Breast epithelium (tissue), 4 donors: Measurements from ENCODE around the gene C16orf54. TPM values are rescaled to one million over a fixed set of nuclear protein-coding genes. Genes with fewer than 3 reads are reported as not detected.

ENCODE experiments used
- DNase-seq, 2 donors: peaks; one replicate each; pipeline ENCODE4 v3.0.0-alpha.2; 2019; ENCODE audit warnings: low spot score in 2 of 2
- H3K27ac ChIP-seq, 2 donors: fragments of 200-600 bp; sonication (generic) in 1 of 2; one replicate each; pipeline ENCODE4 v1.5.1; 2016 to 2019; ENCODE audit warnings: mild to moderate bottlenecking in 1 of 2
- H3K27me3 ChIP-seq, 2 donors: fragments of 200-600 bp; sonication (generic) in 1 of 2; one replicate each; pipeline versions ENCODE4 v1.5.1 to v1.6.0; 2017 to 2019; ENCODE audit warnings: control low read depth in 1 of 2, mild to moderate bottlenecking in 1 of 2
- H3K36me3 ChIP-seq: fragments of 200-600 bp; one replicate; pipeline ENCODE4 v1.5.1; 2019
- H3K4me1 ChIP-seq, 2 donors: fragments of 200-600 bp; sonication (generic); one replicate each; pipeline ENCODE4 v1.5.1; 2016 to 2019; ENCODE audit warnings: control low read depth in 1 of 2
- H3K4me3 ChIP-seq, 3 donors: fragments of 200-600 bp; sonication (generic); 1 replicate in 2 of 3; 2 replicates in 1 of 3; pipeline ENCODE4 v1.5.1; 2016 to 2019; ENCODE audit warnings: mild to moderate bottlenecking in 3 of 3, moderate library complexity in 2 of 3
- H3K9me3 ChIP-seq, 2 donors: fragments of 200-600 bp; sonication (generic) in 1 of 2; one replicate each; pipeline ENCODE4 v1.5.1; 2016 to 2019; ENCODE audit warnings: control low read depth in 1 of 2
- POLR2A ChIP-seq: fragments of 450-650 bp; IDR thresholded peaks from one replicate; pipeline ENCODE4 v1.6.1; 2016; ENCODE audit warnings: antibody characterized with exemption, mild to moderate bottlenecking, moderate library complexity
- POLR2AphosphoS5 ChIP-seq, 3 donors: sonication (generic); formaldehyde crosslinking; IDR thresholded peaks; one replicate each; pipeline ENCODE4 v1.6.1; 2017; ENCODE audit warnings: antibody characterized with exemption in 3 of 3
- intact Hi-C: fragments of 100-400 bp; cut with DNase I; formaldehyde crosslinking; loops from one replicate; pipeline ENCODE4 v1.15.1; 2023; ENCODE audit warnings: low total_unique reads
- total RNA-seq, 3 donors: library from RNA; depleted of rRNA; stranded (reverse); fragments of >200 nt; gene quantifications; one replicate each; pipeline ENCODE4 v1.1.0, GENCODE V29; 2016
- TF ChIP-seq, protein P1 (sequence below), 3 donors: fragments of 450-650 bp; IDR thresholded peaks; one replicate each; pipeline ENCODE4 v1.5.1; 2016 to 2017; ENCODE audit warnings: antibody characterized with exemption in 3 of 3, mild to moderate bottlenecking in 3 of 3, moderate library complexity in 3 of 3

C16orf54 gene
- total RNA-seq, 3 donors from 2014 or later = 0.66 to 2.1 (median 1.8) TPM

- intact Hi-C loops = no loop called here
- DNase-seq = no peak
- Histone ChIP-seq H3K36me3 (no peaks in the 10 kb centered on the region), H3K27ac (no peak overlapping the region), H3K4me1 (no peaks in the 10 kb centered on the region), H3K4me3 (no peak overlapping the region), H3K27me3 (no peaks in the 10 kb centered on the region), H3K9me3 (no peaks in the 10 kb centered on the region)
- TF ChIP-seq POLR2A (no peak), POLR2AphosphoS5 (IDR thresholded peaks at IDR 0.05) (no peak)
- TF ChIP-seq, protein P1, sequence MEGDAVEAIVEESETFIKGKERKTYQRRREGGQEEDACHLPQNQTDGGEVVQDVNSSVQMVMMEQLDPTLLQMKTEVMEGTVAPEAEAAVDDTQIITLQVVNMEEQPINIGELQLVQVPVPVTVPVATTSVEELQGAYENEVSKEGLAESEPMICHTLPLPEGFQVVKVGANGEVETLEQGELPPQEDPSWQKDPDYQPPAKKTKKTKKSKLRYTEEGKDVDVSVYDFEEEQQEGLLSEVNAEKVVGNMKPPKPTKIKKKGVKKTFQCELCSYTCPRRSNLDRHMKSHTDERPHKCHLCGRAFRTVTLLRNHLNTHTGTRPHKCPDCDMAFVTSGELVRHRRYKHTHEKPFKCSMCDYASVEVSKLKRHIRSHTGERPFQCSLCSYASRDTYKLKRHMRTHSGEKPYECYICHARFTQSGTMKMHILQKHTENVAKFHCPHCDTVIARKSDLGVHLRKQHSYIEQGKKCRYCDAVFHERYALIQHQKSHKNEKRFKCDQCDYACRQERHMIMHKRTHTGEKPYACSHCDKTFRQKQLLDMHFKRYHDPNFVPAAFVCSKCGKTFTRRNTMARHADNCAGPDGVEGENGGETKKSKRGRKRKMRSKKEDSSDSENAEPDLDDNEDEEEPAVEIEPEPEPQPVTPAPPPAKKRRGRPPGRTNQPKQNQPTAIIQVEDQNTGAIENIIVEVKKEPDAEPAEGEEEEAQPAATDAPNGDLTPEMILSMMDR (IDR thresholded peaks at IDR 0.05) = no peak
Observed at GRCh38 chr16:29770250-29770929, 24.6 kb upstream of the C16orf54 start.

DNA sequence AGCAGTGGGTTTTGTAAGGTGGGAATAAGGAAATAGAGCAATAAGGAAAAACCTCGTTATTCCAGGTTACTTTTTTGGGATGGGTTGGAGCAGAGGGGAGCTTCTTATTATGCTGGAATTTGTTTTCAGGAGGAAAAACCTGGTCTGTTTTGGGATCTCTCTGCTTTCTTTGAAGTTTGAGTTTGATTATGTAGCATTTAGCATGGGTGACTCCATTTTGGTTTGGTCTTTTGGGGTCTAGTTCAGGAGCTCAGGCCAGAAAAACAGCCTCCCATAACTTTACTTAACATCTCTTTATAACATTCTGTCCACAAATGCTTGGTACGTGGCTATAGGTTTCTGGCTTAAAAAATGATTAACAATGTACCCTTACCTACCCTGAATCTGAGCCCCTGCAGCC lies 23.7 kb upstream of the C16orf54 start:
- Histone ChIP-seq H3K9me3 (no peaks in the 10 kb centered on the region), H3K4me1 (no peaks in the 10 kb centered on the region), H3K27me3 (no peaks in the 10 kb centered on the region), H3K4me3 (no peak overlapping the region), H3K27ac (no peak overlapping the region), H3K36me3 (no peaks in the 10 kb centered on the region)
- TF ChIP-seq POLR2AphosphoS5 (IDR thresholded peaks at IDR 0.05) (no peak), POLR2A (no peak)
- TF ChIP-seq, protein P1 (IDR thresholded peaks at IDR 0.05) = no peak
- no peak for DNase-seq
- intact Hi-C loops = no loop called here

DNA sequence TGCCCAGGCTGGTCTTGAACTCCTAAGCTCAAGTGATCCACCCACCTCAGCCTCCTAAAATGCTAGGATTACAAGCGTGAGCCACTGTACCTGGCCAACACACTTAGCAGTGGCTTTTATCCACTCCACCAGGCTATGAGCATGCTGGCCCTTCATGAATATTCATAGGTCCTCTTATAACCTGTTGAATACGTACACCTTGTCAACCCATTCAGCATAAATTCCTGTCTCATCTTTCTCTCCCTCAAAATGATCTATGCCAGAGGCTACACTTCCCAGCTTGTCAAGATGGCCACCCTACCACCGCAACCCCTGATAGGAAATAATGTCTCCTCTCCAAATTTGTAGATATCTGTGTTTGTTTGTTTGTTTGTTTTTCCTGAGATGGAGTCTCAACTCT lies 21.3 kb upstream of the C16orf54 start:
- H3K36me3 ChIP-seq = no peaks in the 10 kb centered on the region
- no peak overlapping the region for H3K27ac ChIP-seq
- H3K9me3 ChIP-seq = no peaks in the 10 kb centered on the region
- intact Hi-C loops = no loop called here
- H3K4me3 ChIP-seq = no peak overlapping the region
- DNase-seq = no peak
- H3K4me1 ChIP-seq = no peaks in the 10 kb centered on the region
- TF ChIP-seq POLR2A = no peak
- TF ChIP-seq POLR2AphosphoS5 (IDR thresholded peaks at IDR 0.05) = no peak
- TF ChIP-seq, protein P1 (IDR thresholded peaks at IDR 0.05) = no peak
- no peaks in the 10 kb centered on the region for H3K27me3 ChIP-seq

- intact Hi-C loops = no loop called here
- DNase-seq = no peak
- Histone ChIP-seq H3K4me3 (no peak overlapping the region), H3K27ac (no peak overlapping the region), H3K9me3 (no peaks in the 10 kb centered on the region), H3K4me1 (no peaks in the 10 kb centered on the region), H3K27me3 (no peaks in the 10 kb centered on the region), H3K36me3 (no peaks in the 10 kb centered on the region)
- no peak for TF ChIP-seq POLR2AphosphoS5 (IDR thresholded peaks at IDR 0.05)
- TF ChIP-seq, protein P1 (IDR thresholded peaks at IDR 0.05) = no peak
- TF ChIP-seq POLR2A = no peak
Observed at GRCh38 chr16:29766571-29766970, 20.8 kb upstream of the C16orf54 start.

DNA sequence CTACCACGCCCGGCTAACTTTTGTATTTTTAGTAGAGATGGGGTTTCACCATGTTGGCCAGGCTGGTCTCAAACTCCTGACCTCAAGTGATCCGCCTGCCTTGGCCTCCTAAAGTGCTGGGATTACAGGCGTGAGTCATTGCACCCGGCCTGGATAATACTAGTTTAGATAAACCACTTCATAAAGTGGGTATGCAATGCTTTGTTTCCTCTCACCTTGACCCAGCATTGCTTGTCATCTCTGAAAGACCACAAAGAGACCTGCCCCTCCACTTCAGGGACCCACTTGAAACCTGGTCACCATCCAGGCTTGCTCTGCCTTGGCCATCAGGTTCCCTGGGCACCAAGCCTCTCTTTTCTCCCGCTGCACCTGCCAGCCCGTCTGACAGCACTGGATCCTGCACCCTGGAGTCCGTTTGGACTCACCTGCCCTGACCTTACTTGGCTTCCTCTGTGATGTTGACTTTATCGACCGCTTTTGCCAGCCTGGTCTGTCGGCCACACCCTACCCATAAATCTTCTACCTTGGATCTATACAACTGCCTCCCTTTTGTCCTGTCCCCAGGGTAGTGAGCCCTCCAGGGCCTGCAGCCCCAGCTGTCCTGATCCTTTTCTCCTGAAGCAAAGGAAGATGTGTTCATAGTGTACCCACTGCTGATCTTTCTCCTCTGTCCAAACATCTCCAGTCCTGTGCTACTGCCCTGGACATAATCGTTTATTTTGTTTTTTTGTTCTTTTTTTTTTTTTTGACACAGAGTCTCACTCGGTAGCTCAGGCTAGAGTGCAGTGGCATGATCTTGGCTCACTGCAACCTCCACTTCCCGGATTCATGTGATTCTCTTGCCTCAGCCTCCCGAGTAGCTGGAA lies 19.6 kb upstream of the C16orf54 start:
- intact Hi-C loops = no loop called here
- Histone ChIP-seq H3K27me3 (no peaks in the 10 kb centered on the region), H3K27ac (no peak overlapping the region), H3K36me3 (no peaks in the 10 kb centered on the region), H3K4me3 (no peak overlapping the region), H3K4me1 (no peaks in the 10 kb centered on the region), H3K9me3 (no peaks in the 10 kb centered on the region)
- TF ChIP-seq POLR2AphosphoS5 (IDR thresholded peaks at IDR 0.05) (no peak), POLR2A (no peak)
- TF ChIP-seq, protein P1 (IDR thresholded peaks at IDR 0.05) = no peak
- DNase-seq = no peak
